ENCODE measurements around the gene CDH2.

DNA sequence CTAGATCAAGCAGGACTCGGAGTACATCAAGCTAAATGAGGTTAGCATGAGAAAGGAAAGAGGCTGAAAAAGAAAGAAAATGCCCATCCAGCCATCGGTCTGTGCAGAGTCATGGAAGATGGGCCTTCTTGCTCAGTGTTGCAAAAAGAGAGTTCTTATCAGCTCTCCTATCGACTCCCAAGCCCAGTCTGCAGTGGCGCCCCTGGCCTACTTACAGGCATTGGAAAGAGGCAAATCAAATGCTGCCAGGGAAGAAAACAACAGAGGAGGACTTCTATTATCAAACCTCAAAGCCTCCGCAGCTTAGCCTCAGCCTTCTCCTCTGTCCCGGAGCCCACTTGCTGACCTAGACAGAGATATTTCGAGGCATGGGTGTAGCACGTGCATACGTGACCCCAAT is 66.0 kb downstream of the CDH2 start:
- TF ChIP-seq, protein P1, sequence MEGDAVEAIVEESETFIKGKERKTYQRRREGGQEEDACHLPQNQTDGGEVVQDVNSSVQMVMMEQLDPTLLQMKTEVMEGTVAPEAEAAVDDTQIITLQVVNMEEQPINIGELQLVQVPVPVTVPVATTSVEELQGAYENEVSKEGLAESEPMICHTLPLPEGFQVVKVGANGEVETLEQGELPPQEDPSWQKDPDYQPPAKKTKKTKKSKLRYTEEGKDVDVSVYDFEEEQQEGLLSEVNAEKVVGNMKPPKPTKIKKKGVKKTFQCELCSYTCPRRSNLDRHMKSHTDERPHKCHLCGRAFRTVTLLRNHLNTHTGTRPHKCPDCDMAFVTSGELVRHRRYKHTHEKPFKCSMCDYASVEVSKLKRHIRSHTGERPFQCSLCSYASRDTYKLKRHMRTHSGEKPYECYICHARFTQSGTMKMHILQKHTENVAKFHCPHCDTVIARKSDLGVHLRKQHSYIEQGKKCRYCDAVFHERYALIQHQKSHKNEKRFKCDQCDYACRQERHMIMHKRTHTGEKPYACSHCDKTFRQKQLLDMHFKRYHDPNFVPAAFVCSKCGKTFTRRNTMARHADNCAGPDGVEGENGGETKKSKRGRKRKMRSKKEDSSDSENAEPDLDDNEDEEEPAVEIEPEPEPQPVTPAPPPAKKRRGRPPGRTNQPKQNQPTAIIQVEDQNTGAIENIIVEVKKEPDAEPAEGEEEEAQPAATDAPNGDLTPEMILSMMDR (conservative IDR thresholded peaks at IDR 0.05; ENCODE audit: low read depth, low read length): no peak
- TF ChIP-seq EZH2phosphoT487 (IDR thresholded peaks at IDR 0.05; ENCODE audit: borderline replicate concordance, low read length) (no peak), EZH2 (IDR thresholded peaks at IDR 0.05; ENCODE audit: low read length, unreplicated experiment) (no peak)

All from PC-3 (cell line).